Activated CD4-positive, alpha-beta memory T cell treated with anti-CD3 and anti-CD28 coated beads, Interleukin-2, amount 10 ng/mL, durations not matched to agents 7 days and 5 days (primary cell): Measurements from ENCODE around the gene SGMS1. TPM values are rescaled to one million over a fixed set of nuclear protein-coding genes. Genes with fewer than 3 reads are reported as not detected.
"Not testable (repeated sequence)": the region's sequence is repeated elsewhere in the genome, so short reads cannot be mapped to it uniquely, and the experiment has no call there.

ENCODE experiments used
- CTCF ChIA-PET: fragments of 350-600 bp; sonication (Branson Sonifier 250); formaldehyde crosslinking; loops from one replicate; lab custom pipeline; 2021; ENCODE audit warnings: antibody characterized with exemption, inconsistent platforms; lab: Charles Lee
- POLR2A ChIA-PET: fragments of 350-600 bp; sonication (Branson Sonifier 250); formaldehyde crosslinking; loops from one replicate; lab custom pipeline; 2021; ENCODE audit warnings: antibody characterized with exemption; lab: Charles Lee
- DNase-seq: peaks from one replicate; pipeline ENCODE4 v3.0.0-alpha.2; 2020
- H3K27ac Mint-ChIP-seq: one replicate; pipeline ENCODE4 v1.8.0; 2021; ENCODE audit warnings: mild to moderate bottlenecking, mixed read lengths
- H3K27me3 Mint-ChIP-seq: one replicate; pipeline ENCODE4 v1.8.0; 2021; ENCODE audit warnings: mixed read lengths
- H3K36me3 Mint-ChIP-seq: one replicate; pipeline ENCODE4 v1.8.0; 2021; ENCODE audit warnings: low read depth, mixed read lengths
- H3K4me1 Mint-ChIP-seq: one replicate; pipeline ENCODE4 v1.8.0; 2021; ENCODE audit warnings: mixed read lengths
- H3K4me3 Mint-ChIP-seq: one replicate; pipeline ENCODE4 v1.8.0; 2021; ENCODE audit warnings: mild to moderate bottlenecking, mixed read lengths
- H3K9me3 Mint-ChIP-seq: one replicate; pipeline ENCODE4 v1.8.0; 2021; ENCODE audit warnings: mixed read lengths
- total RNA-seq, 2 experiments: library from RNA; stranded (reverse); gene quantifications; one replicate each; pipeline ENCODE4 v1.2.3, GENCODE V29; 2021

SGMS1 gene
- total RNA-seq, 2 experiments from 2014 or later = 18.9 to 19.9 TPM

- peaks cover 5% of the 10 kb centered on the region for H3K4me1 Mint-ChIP-seq
- DNase-seq = peak; percentile 32
- no peak overlapping the region for H3K27ac Mint-ChIP-seq
- POLR2A ChIA-PET = interaction anchor here (0.6 kb wide), 1 partner anchor 14 kb away, joined by 3 read pairs; no protein-coding TSS in a partner anchor
- no peaks in the 10 kb centered on the region for H3K27me3 Mint-ChIP-seq
- CTCF ChIA-PET = interaction anchor here (0.7 to 1.4 kb wide), 6 partner anchors 8 to 101 kb away, joined by 3 to 8 read pairs (median 4); no protein-coding TSS in a partner anchor
- H3K9me3 Mint-ChIP-seq = peaks cover 5% of the 10 kb centered on the region
- no peak overlapping the region for H3K4me3 Mint-ChIP-seq
- H3K36me3 Mint-ChIP-seq = peaks cover 4% of the 10 kb centered on the region
Measured at GRCh38 chr10:50552771-50553535, 70.8 kb downstream of the SGMS1 start.

GRCh38 chr10:50552308-50552707 lies 71.4 kb downstream of the SGMS1 start:
- no peaks in the 10 kb centered on the region for H3K27me3 Mint-ChIP-seq
- POLR2A ChIA-PET = no interaction called here

GRCh38 chr10:50551894-50552293 lies 71.9 kb downstream of the SGMS1 start:
- Mint-ChIP-seq H3K4me1 (peaks cover 5% of the 10 kb centered on the region), H3K36me3 (peaks cover 14% of the 10 kb centered on the region), H3K27me3 (no peaks in the 10 kb centered on the region), H3K27ac (no peak overlapping the region), H3K9me3 (peaks cover 12% of the 10 kb centered on the region), H3K4me3 (no peak overlapping the region)
- DNase-seq = no peak
- ChIA-PET POLR2A (no interaction called here), CTCF (no interaction called here)

More at GRCh38 chr10:50552308-50552707, 71.4 kb downstream of the SGMS1 start:
- CTCF ChIA-PET = interaction anchor here (0.8 to 1.4 kb wide), 3 partner anchors 9 to 69 kb away, joined by 3 to 8 read pairs (median 8); no protein-coding TSS in a partner anchor
- H3K4me3 Mint-ChIP-seq = no peak overlapping the region
- H3K4me1 Mint-ChIP-seq = peaks cover 5% of the 10 kb centered on the region
- peaks cover 11% of the 10 kb centered on the region for H3K9me3 Mint-ChIP-seq
- no peak for DNase-seq
- H3K36me3 Mint-ChIP-seq = peaks cover 9% of the 10 kb centered on the region
- H3K27ac Mint-ChIP-seq = no peak overlapping the region

GRCh38 chr10:50550291-50550839 lies 73.4 kb downstream of the SGMS1 start:
- ChIA-PET POLR2A (no interaction called here), CTCF (no interaction called here)
- H3K9me3 Mint-ChIP-seq = peaks cover 12% of the 10 kb centered on the region

GRCh38 chr10:50549186-50549585 lies 74.6 kb downstream of the SGMS1 start:
- Mint-ChIP-seq H3K36me3 (peaks cover 15% of the 10 kb centered on the region), H3K9me3 (peaks cover 12% of the 10 kb centered on the region), H3K4me1 (peaks cover 15% of the 10 kb centered on the region)
- CTCF ChIA-PET, H3K27ac Mint-ChIP-seq, POLR2A ChIA-PET, DNase-seq, H3K27me3 Mint-ChIP-seq, H3K4me3 Mint-ChIP-seq: not testable (repeated sequence)

More at GRCh38 chr10:50550291-50550839, 73.4 kb downstream of the SGMS1 start:
- peaks cover 15% of the 10 kb centered on the region for H3K36me3 Mint-ChIP-seq
- no peaks in the 10 kb centered on the region for H3K27me3 Mint-ChIP-seq
- no peak overlapping the region for H3K4me3 Mint-ChIP-seq
- no peak for DNase-seq
- H3K4me1 Mint-ChIP-seq = peaks cover 5% of the 10 kb centered on the region
- H3K27ac Mint-ChIP-seq = no peak overlapping the region

- CTCF ChIA-PET, H3K27me3 Mint-ChIP-seq, H3K27ac Mint-ChIP-seq, H3K4me3 Mint-ChIP-seq, DNase-seq, POLR2A ChIA-PET: not testable (repeated sequence)
- Mint-ChIP-seq H3K36me3 (peaks cover 15% of the 10 kb centered on the region), H3K9me3 (peaks cover 12% of the 10 kb centered on the region), H3K4me1 (peaks cover 20% of the 10 kb centered on the region)
Measured at GRCh38 chr10:50548481-50548880, 75.3 kb downstream of the SGMS1 start.

GRCh38 chr10:50546287-50546686 lies 77.5 kb downstream of the SGMS1 start:
- H3K27ac Mint-ChIP-seq, DNase-seq, CTCF ChIA-PET, H3K4me3 Mint-ChIP-seq, H3K27me3 Mint-ChIP-seq, POLR2A ChIA-PET: not testable (repeated sequence)
- H3K36me3 Mint-ChIP-seq = peaks cover 15% of the 10 kb centered on the region
- peaks cover 33% of the 10 kb centered on the region for H3K4me1 Mint-ChIP-seq
- H3K9me3 Mint-ChIP-seq = peaks cover 12% of the 10 kb centered on the region

GRCh38 chr10:50545846-50546245 lies 77.9 kb downstream of the SGMS1 start:
- Mint-ChIP-seq H3K27me3 (no peaks in the 10 kb centered on the region), H3K36me3 (peaks cover 15% of the 10 kb centered on the region), H3K4me3 (no peak overlapping the region), H3K4me1 (peaks cover 37% of the 10 kb centered on the region), H3K9me3 (peaks cover 12% of the 10 kb centered on the region), H3K27ac (no peak overlapping the region)
- ChIA-PET POLR2A (no interaction called here), CTCF (no interaction called here)
- DNase-seq = no peak

GRCh38 chr10:50544857-50545429 lies 78.8 kb downstream of the SGMS1 start:
- no peak overlapping the region for H3K27ac Mint-ChIP-seq
- DNase-seq = no peak
- peaks cover 12% of the 10 kb centered on the region for H3K9me3 Mint-ChIP-seq
- no peaks in the 10 kb centered on the region for H3K27me3 Mint-ChIP-seq
- H3K4me3 Mint-ChIP-seq = no peak overlapping the region
- CTCF ChIA-PET = interaction anchor here (1.0 kb wide), 1 partner anchor 8 kb away, joined by 3 read pairs; no protein-coding TSS in a partner anchor
- H3K4me1 Mint-ChIP-seq = peaks cover 47% of the 10 kb centered on the region
- POLR2A ChIA-PET = interaction anchor here (0.6 kb wide), 1 partner anchor 478 kb away, joined by 4 read pairs; no protein-coding TSS in a partner anchor
- peaks cover 21% of the 10 kb centered on the region for H3K36me3 Mint-ChIP-seq

- no peak for DNase-seq
- no peak overlapping the region for H3K27ac Mint-ChIP-seq
- H3K36me3 Mint-ChIP-seq = peaks cover 21% of the 10 kb centered on the region
- CTCF ChIA-PET = interaction anchor here (0.6 to 1.7 kb wide), 3 partner anchors 9 to 42 kb away, joined by 3 to 8 read pairs (median 4); no protein-coding TSS in a partner anchor
- H3K9me3 Mint-ChIP-seq = peaks cover 12% of the 10 kb centered on the region
- peaks cover 53% of the 10 kb centered on the region for H3K4me1 Mint-ChIP-seq
- POLR2A ChIA-PET = interaction anchor here (0.6 to 0.7 kb wide), 2 partner anchors 80 to 478 kb away, joined by 3 to 4 read pairs; no protein-coding TSS in a partner anchor
- no peaks in the 10 kb centered on the region for H3K27me3 Mint-ChIP-seq
- no peak overlapping the region for H3K4me3 Mint-ChIP-seq
Measured at GRCh38 chr10:50544095-50544856, 79.5 kb downstream of the SGMS1 start.

GRCh38 chr10:50542871-50543270 lies 80.9 kb downstream of the SGMS1 start:
- Mint-ChIP-seq H3K4me1 (peaks cover 64% of the 10 kb centered on the region), H3K9me3 (peaks cover 6% of the 10 kb centered on the region), H3K27ac (no peak overlapping the region), H3K27me3 (no peaks in the 10 kb centered on the region), H3K4me3 (no peak overlapping the region), H3K36me3 (peaks cover 18% of the 10 kb centered on the region)
- CTCF ChIA-PET = interaction anchor here (1.7 kb wide), 1 partner anchor 10 kb away, joined by 8 read pairs; no protein-coding TSS in a partner anchor
- DNase-seq = no peak
- POLR2A ChIA-PET = no interaction called here

GRCh38 chr10:50541921-50542320 lies 81.8 kb downstream of the SGMS1 start:
- no peaks in the 10 kb centered on the region for H3K9me3 Mint-ChIP-seq
- ChIA-PET CTCF (no interaction called here), POLR2A (no interaction called here)
- H3K27me3 Mint-ChIP-seq = no peaks in the 10 kb centered on the region
- DNase-seq = no peak
- H3K27ac Mint-ChIP-seq = no peak overlapping the region
- peaks cover 67% of the 10 kb centered on the region for H3K4me1 Mint-ChIP-seq
- H3K4me3 Mint-ChIP-seq = no peak overlapping the region
- peaks cover 8% of the 10 kb centered on the region for H3K36me3 Mint-ChIP-seq
